ENCODE results near the gene ARPC4. TPM values are rescaled to one million over a fixed set of nuclear protein-coding genes. Genes with fewer than 3 reads are reported as not detected.

The ARPC4 gene
- total RNA-seq, 4 donors from 2014 or later: 129 to 191 (median 164) TPM

GRCh38 chr3:9812870-9813483, 20.1 kb downstream of the ARPC4 start:
- TF ChIP-seq CTCF (IDR thresholded peaks at IDR 0.05): no peak
- TF ChIP-seq EP300 (IDR thresholded peaks at IDR 0.05): no peak
- TF ChIP-seq POLR2AphosphoS5 (IDR thresholded peaks at IDR 0.05): no peak
- no peak for TF ChIP-seq POLR2A (IDR thresholded peaks at IDR 0.05; ENCODE audit: low read depth)

GRCh38 chr3:9815986-9816385, 23.1 kb downstream of the ARPC4 start:
- no peaks in the 10 kb centered on the region for H3K27me3 ChIP-seq
- TF ChIP-seq CTCF (IDR thresholded peaks at IDR 0.05) (no peak), POLR2AphosphoS5 (IDR thresholded peaks at IDR 0.05) (no peak), POLR2A (IDR thresholded peaks at IDR 0.05; ENCODE audit: low read depth) (no peak), EP300 (IDR thresholded peaks at IDR 0.05) (no peak)
- H3K9me3 ChIP-seq: no peaks in the 10 kb centered on the region
- peaks cover 2 to 8% (median 6%) of the 10 kb centered on the region in 4 donors for H3K4me1 ChIP-seq
- H3K4me3 ChIP-seq: no peak overlapping the region
- H3K36me3 ChIP-seq: peaks cover 0 to 59% (median 27%) of the 10 kb centered on the region in 4 donors
- DNase-seq (ENCODE audit: extremely low spot score): no peak
- intact Hi-C loops (cut with DNase I): no loop called here
- WGBS: 95% methylated on average over 9 of the region's 9 CpGs
- H3K27ac ChIP-seq (replicated peaks in 1 of 4): no peak overlapping the region

More at GRCh38 chr3:9812870-9813483, 20.1 kb downstream of the ARPC4 start:
- Histone ChIP-seq H3K27ac (replicated peaks in 1 of 4) (no peak overlapping the region), H3K36me3 (peaks cover 0 to 37% (median 15%) of the 10 kb centered on the region in 4 donors), H3K27me3 (no peaks in the 10 kb centered on the region), H3K4me3 (no peak overlapping the region), H3K4me1 (peaks cover 18 to 27% (median 24%) of the 10 kb centered on the region in 4 donors), H3K9me3 (no peaks in the 10 kb centered on the region)
- 79% methylated on average over 9 of the region's 9 CpGs for WGBS
- no peak for DNase-seq (ENCODE audit: extremely low spot score)
- intact Hi-C loops (cut with DNase I): no loop called here

- Histone ChIP-seq H3K4me1 (no peaks in the 10 kb centered on the region), H3K4me3 (no peak overlapping the region), H3K27ac (replicated peaks in 1 of 4) (no peak overlapping the region), H3K9me3 (no peaks in the 10 kb centered on the region), H3K27me3 (no peaks in the 10 kb centered on the region), H3K36me3 (peaks cover 0 to 59% (median 27%) of the 10 kb centered on the region in 4 donors)
- TF ChIP-seq POLR2A (IDR thresholded peaks at IDR 0.05; ENCODE audit: low read depth): no peak
- no peak for TF ChIP-seq POLR2AphosphoS5 (IDR thresholded peaks at IDR 0.05)
- no peak for TF ChIP-seq CTCF (IDR thresholded peaks at IDR 0.05)
- TF ChIP-seq EP300 (IDR thresholded peaks at IDR 0.05): no peak
- WGBS: 85% methylated on average over 5 of the region's 6 CpGs
- DNase-seq (ENCODE audit: extremely low spot score): no peak
- intact Hi-C loops (cut with DNase I): no loop called here
These were observed 24.6 kb downstream of the ARPC4 start for GRCh38 chr3:9817436-9817835.

- 90% methylated on average over 7 of the region's 7 CpGs for WGBS
- DNase-seq (ENCODE audit: extremely low spot score): no peak
- intact Hi-C loops (cut with DNase I): no loop called here
These were observed 25.9 kb downstream of the ARPC4 start for GRCh38 chr3:9818666-9819335.

More at GRCh38 chr3:9818666-9819335, 25.9 kb downstream of the ARPC4 start:
- H3K36me3 ChIP-seq: peaks cover 0 to 49% (median 25%) of the 10 kb centered on the region in 4 donors
- H3K4me3 ChIP-seq: no peak overlapping the region
- no peaks in the 10 kb centered on the region for H3K27me3 ChIP-seq
- no peak overlapping the region for H3K27ac ChIP-seq (replicated peaks in 1 of 4)
- TF ChIP-seq CTCF (IDR thresholded peaks at IDR 0.05): no peak
- TF ChIP-seq POLR2AphosphoS5 (IDR thresholded peaks at IDR 0.05): no peak
- no peak for TF ChIP-seq EP300 (IDR thresholded peaks at IDR 0.05)
- TF ChIP-seq POLR2A (IDR thresholded peaks at IDR 0.05; ENCODE audit: low read depth): no peak
- no peaks in the 10 kb centered on the region for H3K9me3 ChIP-seq
- no peaks in the 10 kb centered on the region for H3K4me1 ChIP-seq

All from esophagus muscularis mucosa (tissue), 4 donors.